Esophagus (tissue), 2 donors: ENCODE data around the gene ADAM8. TPM values are rescaled to one million over a fixed set of nuclear protein-coding genes. Genes with fewer than 3 reads are reported as not detected.

Experiments
- H3K27ac ChIP-seq, 2 donors: one replicate each; pipeline ENCODE4 v1.5.1; 2013; ENCODE audit warnings: low read depth in 2 of 2, mild to moderate bottlenecking in 2 of 2, inconsistent platforms in 1 of 2, low read length in 1 of 2, moderate library complexity in 1 of 2
- H3K27me3 ChIP-seq, 2 donors: one replicate each; pipeline ENCODE4 v1.6.1; 2013; ENCODE audit warnings: low read length in 2 of 2, control low read depth in 1 of 2, mild to moderate bottlenecking in 1 of 2; ENCODE audit not compliant: insufficient read depth in 2 of 2, control insufficient read depth in 1 of 2
- H3K36me3 ChIP-seq, 2 donors: one replicate each; pipeline ENCODE4 v1.6.1; 2013; ENCODE audit warnings: low read length in 1 of 2; ENCODE audit not compliant: control insufficient read depth in 2 of 2, insufficient read depth in 2 of 2
- H3K4me1 ChIP-seq, 2 donors: one replicate each; pipeline ENCODE4 v1.6.1; 2013; ENCODE audit warnings: low read length in 1 of 2; ENCODE audit not compliant: control insufficient read depth in 2 of 2, insufficient read depth in 2 of 2
- H3K4me3 ChIP-seq, 2 donors: one replicate each; pipeline ENCODE4 v1.5.1; 2013; ENCODE audit warnings: low read length in 2 of 2, mild to moderate bottlenecking in 2 of 2, low read depth in 1 of 2, moderate library complexity in 1 of 2
- H3K9me3 ChIP-seq, 2 donors: one replicate each; pipeline ENCODE4 v1.6.1; 2013; ENCODE audit warnings: mild to moderate bottlenecking in 2 of 2, low read depth in 1 of 2, low read length in 1 of 2, moderate library complexity in 1 of 2; ENCODE audit not compliant: control insufficient read depth in 2 of 2, insufficient read depth in 1 of 2
- WGBS, 2 donors: extraction: QIAGEN DNeasy Blood & Tissue Kit; methylation state at CpG; one replicate each; pipeline ENCODE4 v1.1.7; 2013; 5-methylcytosine and 5-hydroxymethylcytosine counted together
- polyA plus RNA-seq, 2 donors: library from polyadenylated mRNA; stranded (reverse); fragments of 200-250 nt; gene quantifications; one replicate each; pipeline ENCODE4 v1.2.3, GENCODE V29; 2013
- donor health status: healthy with polysubstance abuse.
- donor health status: Bipolar disorder and iron deficiency.

Gene ADAM8
- polyA plus RNA-seq, 2 donors = 2.4 to 2.6 TPM

- H3K9me3 ChIP-seq = no peaks in the 10 kb centered on the region
- no peaks in the 10 kb centered on the region for H3K36me3 ChIP-seq
- H3K4me3 ChIP-seq = no peak overlapping the region
- 89 to 90% methylated on average over 11 of the region's 11 CpGs for WGBS, 2 donors
- no peaks in the 10 kb centered on the region for H3K4me1 ChIP-seq
- H3K27me3 ChIP-seq = no peaks in the 10 kb centered on the region
- no peak overlapping the region for H3K27ac ChIP-seq
Measured at GRCh38 chr10:133221331-133221730, 55.3 kb downstream of the ADAM8 start.

GRCh38 chr10:133219782-133220181 lies 56.9 kb downstream of the ADAM8 start:
- Histone ChIP-seq H3K36me3 (no peaks in the 10 kb centered on the region), H3K9me3 (peaks cover 0 to 4% of the 10 kb centered on the region in 2 donors), H3K27me3 (no peaks in the 10 kb centered on the region), H3K27ac (no peak overlapping the region), H3K4me3 (no peak overlapping the region), H3K4me1 (no peaks in the 10 kb centered on the region)
- 13% methylated on average over 20 to 28 of the region's 28 CpGs for WGBS, 2 donors

- Histone ChIP-seq H3K4me1 (no peaks in the 10 kb centered on the region), H3K27ac (no peak overlapping the region), H3K4me3 (no peak overlapping the region), H3K9me3 (peaks cover 0 to 5% of the 10 kb centered on the region in 2 donors), H3K36me3 (no peaks in the 10 kb centered on the region), H3K27me3 (no peaks in the 10 kb centered on the region)
- WGBS, 2 donors = 50 to 60% methylated on average over 20 of the region's 20 CpGs
Measured at GRCh38 chr10:133218891-133219290, 57.8 kb downstream of the ADAM8 start.

- no peaks in the 10 kb centered on the region for H3K27me3 ChIP-seq
- peaks cover 0 to 5% of the 10 kb centered on the region in 2 donors for H3K9me3 ChIP-seq
- no peak overlapping the region for H3K4me3 ChIP-seq
- 79 to 82% methylated on average over 25 of the region's 25 CpGs for WGBS, 2 donors
- H3K36me3 ChIP-seq = no peaks in the 10 kb centered on the region
- no peak overlapping the region for H3K27ac ChIP-seq
- no peaks in the 10 kb centered on the region for H3K4me1 ChIP-seq
Measured at GRCh38 chr10:133217800-133218589, 58.7 kb downstream of the ADAM8 start.

GRCh38 chr10:133216776-133217175 lies 59.9 kb downstream of the ADAM8 start:
- WGBS, 2 donors = 82 to 83% methylated on average over 26 of the region's 26 CpGs
- Histone ChIP-seq H3K9me3 (peaks cover 0 to 5% of the 10 kb centered on the region in 2 donors), H3K27ac (no peak overlapping the region), H3K4me3 (no peak overlapping the region), H3K4me1 (no peaks in the 10 kb centered on the region), H3K27me3 (no peaks in the 10 kb centered on the region), H3K36me3 (no peaks in the 10 kb centered on the region)

GRCh38 chr10:133215586-133215985 lies 61.1 kb downstream of the ADAM8 start:
- Histone ChIP-seq H3K4me1 (no peaks in the 10 kb centered on the region), H3K9me3 (peaks cover 0 to 5% of the 10 kb centered on the region in 2 donors), H3K36me3 (no peaks in the 10 kb centered on the region), H3K27ac (no peak overlapping the region), H3K4me3 (no peak overlapping the region), H3K27me3 (no peaks in the 10 kb centered on the region)
- 90 to 94% methylated on average over 27 of the region's 27 CpGs for WGBS, 2 donors

GRCh38 chr10:133214468-133215410 lies 61.9 kb downstream of the ADAM8 start:
- no peaks in the 10 kb centered on the region for H3K27me3 ChIP-seq
- peaks cover 0 to 5% of the 10 kb centered on the region in 2 donors for H3K9me3 ChIP-seq
- no peak overlapping the region for H3K4me3 ChIP-seq
- no peaks in the 10 kb centered on the region for H3K36me3 ChIP-seq
- no peak overlapping the region for H3K27ac ChIP-seq
- H3K4me1 ChIP-seq = no peaks in the 10 kb centered on the region
- WGBS, 2 donors = 73 to 80% methylated on average over 28 of the region's 28 CpGs

- Histone ChIP-seq H3K4me1 (no peaks in the 10 kb centered on the region), H3K36me3 (no peaks in the 10 kb centered on the region), H3K27me3 (no peaks in the 10 kb centered on the region), H3K27ac (no peak overlapping the region), H3K4me3 (no peak overlapping the region), H3K9me3 (peaks cover 0 to 5% of the 10 kb centered on the region in 2 donors)
- WGBS, 2 donors = 79 to 82% methylated on average over 32 of the region's 32 CpGs
Measured at GRCh38 chr10:133213641-133214467, 62.8 kb downstream of the ADAM8 start.

GRCh38 chr10:133212853-133213494 lies 63.7 kb downstream of the ADAM8 start:
- WGBS, 2 donors = 79 to 89% methylated on average over 19 to 20 of the region's 20 CpGs
- Histone ChIP-seq H3K4me1 (no peaks in the 10 kb centered on the region), H3K36me3 (no peaks in the 10 kb centered on the region), H3K27me3 (no peaks in the 10 kb centered on the region), H3K4me3 (no peak overlapping the region), H3K27ac (no peak overlapping the region), H3K9me3 (peaks cover 0 to 5% of the 10 kb centered on the region in 2 donors)
